ENCODE results near the gene SH2D3C.

DNA sequence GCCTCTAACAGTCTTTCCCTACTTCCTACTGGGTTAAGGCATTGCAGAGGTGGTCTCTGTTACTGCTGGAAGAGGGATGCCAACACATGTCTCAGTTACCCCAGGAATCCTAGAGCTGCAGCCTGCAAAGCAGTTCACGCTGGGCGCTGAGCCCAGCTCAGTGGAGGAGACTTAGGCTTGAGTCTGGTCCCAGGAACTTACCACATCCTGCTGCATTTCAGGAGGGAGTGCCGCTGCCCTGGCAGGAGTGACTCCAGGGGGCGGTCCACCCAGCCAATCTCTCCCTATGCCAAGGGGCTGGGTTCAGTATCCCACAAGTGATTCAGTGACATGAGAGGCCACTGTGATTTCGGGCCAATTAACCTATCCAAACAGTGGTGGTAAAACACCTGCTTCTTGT is 55.0 kb downstream of the SH2D3C start:
- TF ChIP-seq JUN (IDR thresholded peaks at IDR 0.05; ENCODE audit: low read depth, low read length) (no peak), EZH2 (IDR thresholded peaks at IDR 0.05; ENCODE audit: low read depth, low read length, severe bottlenecking) (no peak), POLR2AphosphoS5 (IDR thresholded peaks at IDR 0.05; ENCODE audit: low read depth, low read length) (no peak), CHD2 (IDR thresholded peaks at IDR 0.05; ENCODE audit: low read length) (no peak), ASH2L (IDR thresholded peaks at IDR 0.05; ENCODE audit: low read length) (no peak), RFX5 (IDR thresholded peaks at IDR 0.05; ENCODE audit: borderline replicate concordance, low read depth, low read length) (no peak)
- TF ChIP-seq, protein P1, sequence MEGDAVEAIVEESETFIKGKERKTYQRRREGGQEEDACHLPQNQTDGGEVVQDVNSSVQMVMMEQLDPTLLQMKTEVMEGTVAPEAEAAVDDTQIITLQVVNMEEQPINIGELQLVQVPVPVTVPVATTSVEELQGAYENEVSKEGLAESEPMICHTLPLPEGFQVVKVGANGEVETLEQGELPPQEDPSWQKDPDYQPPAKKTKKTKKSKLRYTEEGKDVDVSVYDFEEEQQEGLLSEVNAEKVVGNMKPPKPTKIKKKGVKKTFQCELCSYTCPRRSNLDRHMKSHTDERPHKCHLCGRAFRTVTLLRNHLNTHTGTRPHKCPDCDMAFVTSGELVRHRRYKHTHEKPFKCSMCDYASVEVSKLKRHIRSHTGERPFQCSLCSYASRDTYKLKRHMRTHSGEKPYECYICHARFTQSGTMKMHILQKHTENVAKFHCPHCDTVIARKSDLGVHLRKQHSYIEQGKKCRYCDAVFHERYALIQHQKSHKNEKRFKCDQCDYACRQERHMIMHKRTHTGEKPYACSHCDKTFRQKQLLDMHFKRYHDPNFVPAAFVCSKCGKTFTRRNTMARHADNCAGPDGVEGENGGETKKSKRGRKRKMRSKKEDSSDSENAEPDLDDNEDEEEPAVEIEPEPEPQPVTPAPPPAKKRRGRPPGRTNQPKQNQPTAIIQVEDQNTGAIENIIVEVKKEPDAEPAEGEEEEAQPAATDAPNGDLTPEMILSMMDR (IDR thresholded peaks at IDR 0.05; ENCODE audit: control extremely low read depth in 1 of 3, insufficient read depth in 1 of 3, low read depth in 1 of 3, low read length in 3 of 3): no peak
- TF ChIP-seq, protein P2, sequence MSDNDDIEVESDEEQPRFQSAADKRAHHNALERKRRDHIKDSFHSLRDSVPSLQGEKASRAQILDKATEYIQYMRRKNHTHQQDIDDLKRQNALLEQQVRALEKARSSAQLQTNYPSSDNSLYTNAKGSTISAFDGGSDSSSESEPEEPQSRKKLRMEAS (IDR thresholded peaks at IDR 0.05): no peak
